MM.1S (cell line): Measurements from ENCODE around the gene SLC30A5.
"Not testable (repeated sequence)": the region's sequence is repeated elsewhere in the genome, so short reads cannot be mapped to it uniquely, and the experiment has no call there.

Experiments used
- DNase-seq: peaks from one replicate; pipeline ENCODE4 v3.0.0-alpha.2; 2015
- H2AFZ ChIP-seq: fragments of 300-600 bp; sonication (generic); 2 replicates; pipeline ENCODE4 v1.6.0; 2016; ENCODE audit warnings: antibody characterized with exemption, low read length
- H3F3A ChIP-seq: fragments of 300-600 bp; sonication (generic); 2 replicates; pipeline ENCODE4 v1.6.1; 2016; ENCODE audit warnings: mild to moderate bottlenecking, antibody characterized with exemption, low read length, moderate library complexity, mixed read lengths; ENCODE audit not compliant: insufficient read depth
- H3K27ac ChIP-seq: fragments of 300-600 bp; sonication (generic); 2 replicates; pipeline ENCODE4 v1.5.1; 2016; ENCODE audit warnings: mild to moderate bottlenecking, low read length
- H3K27me3 ChIP-seq: fragments of 300-600 bp; sonication (generic); replicated peaks from 2 replicates; pipeline ENCODE4 v1.6.0; 2016; ENCODE audit warnings: low read length; ENCODE audit not compliant: insufficient read depth
- H3K36me3 ChIP-seq: fragments of 300-600 bp; sonication (generic); replicated peaks from 2 replicates; pipeline ENCODE4 v1.6.1; 2016; ENCODE audit warnings: mild to moderate bottlenecking, low read length, mixed read lengths; ENCODE audit not compliant: insufficient read depth
- H3K4me1 ChIP-seq: fragments of 300-600 bp; sonication (generic); 2 replicates; pipeline ENCODE4 v1.6.1; 2016; ENCODE audit warnings: low read length, mixed read lengths
- H3K4me2 ChIP-seq: fragments of 300-600 bp; sonication (generic); 2 replicates; pipeline ENCODE4 v1.6.0; 2016; ENCODE audit warnings: low read depth, low read length
- H3K4me3 ChIP-seq: fragments of 300-600 bp; sonication (generic); 2 replicates; pipeline ENCODE4 v1.5.1; 2016; ENCODE audit warnings: low read length, mixed read lengths
- H3K79me2 ChIP-seq: fragments of 300-600 bp; sonication (generic); 2 replicates; pipeline ENCODE4 v1.6.1; 2016; ENCODE audit warnings: mixed run types, low read length, mixed read lengths
- H3K9ac ChIP-seq: fragments of 300-600 bp; sonication (generic); 2 replicates; pipeline ENCODE4 v1.6.1; 2016; ENCODE audit warnings: low read length, mixed read lengths
- H3K9me2 ChIP-seq: fragments of 300-600 bp; sonication (generic); replicated peaks from 2 replicates; pipeline ENCODE4 v1.6.1; 2016; ENCODE audit warnings: mild to moderate bottlenecking, low read length, mixed read lengths; ENCODE audit not compliant: insufficient read depth
- H3K9me3 ChIP-seq: fragments of 300-600 bp; sonication (generic); replicated peaks from 2 replicates; pipeline ENCODE4 v1.6.1; 2016; ENCODE audit warnings: mild to moderate bottlenecking, low read length, mixed read lengths; ENCODE audit not compliant: insufficient read depth
- H4K20me1 ChIP-seq: fragments of 300-600 bp; sonication (generic); 2 replicates; pipeline ENCODE4 v1.6.1; 2016; ENCODE audit warnings: mild to moderate bottlenecking, low read length, moderate library complexity, mixed read lengths; ENCODE audit not compliant: insufficient read depth
- EZH2 ChIP-seq: fragments of 300-600 bp; sonication (generic); optimal IDR thresholded peaks from 2 replicates; pipeline ENCODE3; 2017; ENCODE audit warnings: low read depth, mild to moderate bottlenecking, antibody characterized with exemption, low read length, mixed read lengths
- EZH2phosphoT487 ChIP-seq: fragments of 300-600 bp; sonication (generic); IDR thresholded peaks from 2 replicates; pipeline ENCODE4 v1.6.1; 2018; ENCODE audit warnings: antibody characterized with exemption, low read length
- TF ChIP-seq, protein P1 (sequence below): fragments of 300-600 bp; sonication (generic); IDR thresholded peaks from 2 replicates; pipeline ENCODE4 v1.5.1; 2016; ENCODE audit warnings: antibody characterized with exemption, low read length, mixed read lengths

Gene SLC30A5

DNA sequence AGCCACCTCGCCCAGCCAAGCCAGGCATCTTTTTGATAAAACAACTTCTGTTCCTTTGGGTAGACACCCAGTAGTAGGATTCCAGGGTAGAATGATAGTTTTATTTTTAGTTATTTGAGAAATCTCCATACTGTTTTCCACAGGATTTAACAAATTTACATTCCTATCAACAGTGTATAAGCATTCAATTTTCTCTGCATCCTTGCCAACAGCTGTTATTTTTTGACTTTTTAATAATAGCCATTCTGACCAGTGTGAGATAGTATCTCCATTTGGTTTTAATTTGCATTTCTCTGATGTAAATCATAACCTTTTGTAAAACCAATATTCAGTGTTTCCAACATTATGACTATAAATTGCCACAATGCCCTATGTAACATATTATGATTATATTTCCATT is 45.0 kb downstream of the SLC30A5 start:
- no peaks in the 10 kb centered on the region for H3K36me3 ChIP-seq
- H3K4me1 ChIP-seq: no peaks in the 10 kb centered on the region
- no peaks in the 10 kb centered on the region for H3K27me3 ChIP-seq
- H3F3A ChIP-seq: no peaks in the 10 kb centered on the region
- H4K20me1 ChIP-seq: no peaks in the 10 kb centered on the region
- H3K9me2 ChIP-seq: no peaks in the 10 kb centered on the region
- H3K9me3 ChIP-seq: no peaks in the 10 kb centered on the region
- no peak for TF ChIP-seq EZH2phosphoT487
- no peak overlapping the region for H3K27ac ChIP-seq
- H3K4me2 ChIP-seq: no peak overlapping the region
- DNase-seq: no peak
- H3K9ac ChIP-seq: no peak overlapping the region
- no peak overlapping the region for H2AFZ ChIP-seq
- H3K79me2 ChIP-seq: no peaks in the 10 kb centered on the region
- H3K4me3 ChIP-seq: no peak overlapping the region

DNA sequence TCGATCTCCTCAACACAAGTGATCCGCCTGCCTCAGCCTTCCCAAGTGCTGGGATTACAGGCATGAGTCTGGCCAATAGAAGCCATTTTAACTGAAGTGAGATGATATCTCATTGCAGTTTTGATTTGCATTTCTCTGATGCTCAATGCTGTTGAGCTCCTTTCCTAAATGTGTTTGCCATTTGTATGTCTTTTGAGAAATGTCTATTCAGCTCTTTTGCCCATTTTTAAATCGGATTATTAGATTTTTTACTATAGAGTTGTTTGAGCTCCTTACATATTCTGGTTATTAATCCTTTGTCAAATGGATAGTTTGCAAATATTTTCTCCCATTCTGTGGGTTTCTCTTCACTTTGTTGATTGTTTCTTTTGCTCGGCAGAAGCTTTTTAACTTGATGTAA is 46.4 kb downstream of the SLC30A5 start:
- H3K27ac ChIP-seq, H3K4me2 ChIP-seq, H3K27me3 ChIP-seq, H3K36me3 ChIP-seq, H2AFZ ChIP-seq, H3K4me1 ChIP-seq, H3K9me2 ChIP-seq, H3K79me2 ChIP-seq, H4K20me1 ChIP-seq, DNase-seq, H3K9ac ChIP-seq, H3K9me3 ChIP-seq, H3F3A ChIP-seq, H3K4me3 ChIP-seq: not testable (repeated sequence)

DNA sequence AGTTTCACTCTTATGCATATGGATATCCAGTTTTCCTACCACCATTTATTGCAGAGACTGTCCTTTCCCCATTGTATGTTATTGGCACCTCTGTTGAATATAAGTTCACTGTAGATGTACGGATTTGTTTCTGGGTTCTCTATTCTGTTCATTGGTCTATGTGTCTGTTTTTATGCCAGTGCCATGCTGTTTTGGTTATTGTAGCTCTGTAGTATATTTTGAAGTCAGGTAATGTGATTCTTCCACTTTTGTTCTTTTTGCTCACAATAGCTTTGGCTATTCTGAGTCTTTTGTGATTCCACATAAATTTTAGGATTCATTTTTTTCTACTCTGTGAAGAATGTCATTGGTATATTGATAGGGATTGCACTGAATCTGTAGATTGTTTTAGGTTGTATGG is 47.0 kb downstream of the SLC30A5 start:
- Histone ChIP-seq H3K4me2 (no peak overlapping the region), H2AFZ (no peak overlapping the region), H3F3A (no peaks in the 10 kb centered on the region), H3K4me1 (no peaks in the 10 kb centered on the region), H3K4me3 (no peak overlapping the region), H3K9me2 (no peaks in the 10 kb centered on the region), H3K79me2 (no peaks in the 10 kb centered on the region), H3K9ac (no peak overlapping the region), H3K27me3 (no peaks in the 10 kb centered on the region), H3K36me3 (no peaks in the 10 kb centered on the region), H3K9me3 (no peaks in the 10 kb centered on the region), H3K27ac (no peak overlapping the region), H4K20me1 (no peaks in the 10 kb centered on the region)
- TF ChIP-seq EZH2phosphoT487 (no peak), EZH2 (no peak)
- TF ChIP-seq, protein P1, sequence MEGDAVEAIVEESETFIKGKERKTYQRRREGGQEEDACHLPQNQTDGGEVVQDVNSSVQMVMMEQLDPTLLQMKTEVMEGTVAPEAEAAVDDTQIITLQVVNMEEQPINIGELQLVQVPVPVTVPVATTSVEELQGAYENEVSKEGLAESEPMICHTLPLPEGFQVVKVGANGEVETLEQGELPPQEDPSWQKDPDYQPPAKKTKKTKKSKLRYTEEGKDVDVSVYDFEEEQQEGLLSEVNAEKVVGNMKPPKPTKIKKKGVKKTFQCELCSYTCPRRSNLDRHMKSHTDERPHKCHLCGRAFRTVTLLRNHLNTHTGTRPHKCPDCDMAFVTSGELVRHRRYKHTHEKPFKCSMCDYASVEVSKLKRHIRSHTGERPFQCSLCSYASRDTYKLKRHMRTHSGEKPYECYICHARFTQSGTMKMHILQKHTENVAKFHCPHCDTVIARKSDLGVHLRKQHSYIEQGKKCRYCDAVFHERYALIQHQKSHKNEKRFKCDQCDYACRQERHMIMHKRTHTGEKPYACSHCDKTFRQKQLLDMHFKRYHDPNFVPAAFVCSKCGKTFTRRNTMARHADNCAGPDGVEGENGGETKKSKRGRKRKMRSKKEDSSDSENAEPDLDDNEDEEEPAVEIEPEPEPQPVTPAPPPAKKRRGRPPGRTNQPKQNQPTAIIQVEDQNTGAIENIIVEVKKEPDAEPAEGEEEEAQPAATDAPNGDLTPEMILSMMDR: no peak
- DNase-seq: no peak

DNA sequence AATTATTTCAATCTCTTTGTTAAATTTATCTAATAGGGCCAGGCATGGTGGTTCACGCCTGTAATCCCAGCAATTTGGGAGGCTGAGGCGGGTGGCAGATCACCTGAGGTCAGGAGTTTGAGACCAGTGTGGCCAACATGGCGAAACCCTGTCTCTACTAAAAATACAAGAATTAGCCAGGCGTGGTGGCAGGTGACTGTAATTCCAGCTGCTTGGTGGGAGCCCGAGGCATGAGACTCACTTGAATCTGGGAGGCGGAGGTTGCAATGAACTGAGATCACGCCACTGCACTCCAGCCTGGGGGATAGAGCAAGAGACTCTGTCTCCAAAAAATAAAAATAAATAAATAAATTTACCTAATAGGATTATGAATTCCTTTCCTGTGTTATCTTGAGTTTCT is 54.8 kb downstream of the SLC30A5 start:
- not testable (repeated sequence) for H3K4me3 ChIP-seq, DNase-seq, H3K36me3 ChIP-seq, H3K9ac ChIP-seq, H3K79me2 ChIP-seq, H3K4me1 ChIP-seq, H3K27me3 ChIP-seq, H3K4me2 ChIP-seq, H2AFZ ChIP-seq, H3F3A ChIP-seq, H3K27ac ChIP-seq, H3K9me2 ChIP-seq, H3K9me3 ChIP-seq, H4K20me1 ChIP-seq

DNA sequence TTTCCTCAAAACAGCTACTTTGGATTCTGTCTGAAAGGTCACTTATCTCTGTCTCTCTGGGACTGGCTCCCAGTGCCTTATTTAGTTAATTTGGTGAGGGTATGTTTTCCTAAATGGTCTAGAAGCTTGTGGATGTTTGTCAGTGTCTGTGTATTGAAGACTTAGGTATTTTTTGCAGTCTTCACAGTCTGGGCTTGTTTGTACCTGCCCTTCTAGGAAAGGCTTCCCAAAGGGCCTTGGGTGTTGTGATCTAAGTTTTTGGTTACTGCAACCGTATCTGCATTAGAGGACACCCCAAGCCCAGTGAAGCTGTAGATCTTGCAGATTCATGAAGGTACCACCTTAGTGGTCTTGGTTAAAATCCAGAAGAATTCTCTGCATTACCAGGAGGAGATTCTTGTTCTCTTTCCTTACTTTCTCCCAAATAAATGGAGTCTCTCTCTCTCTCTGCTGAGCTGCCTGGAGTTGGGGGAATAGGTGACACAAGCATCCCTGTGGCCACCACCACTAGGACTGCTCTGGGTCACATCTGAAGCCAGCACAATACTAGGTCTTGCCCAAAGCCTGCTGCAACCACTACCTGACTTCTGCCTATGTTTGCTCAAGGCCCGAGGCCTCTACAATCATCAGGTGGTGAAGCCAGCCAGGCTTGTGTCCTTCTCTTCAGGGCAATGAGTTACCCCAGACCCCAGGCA is 55.3 kb downstream of the SLC30A5 start:
- Histone ChIP-seq H4K20me1 (no peaks in the 10 kb centered on the region), H3K9ac (no peak overlapping the region), H3K27ac (no peak overlapping the region), H3K79me2 (no peaks in the 10 kb centered on the region), H3K4me1 (no peaks in the 10 kb centered on the region), H3K4me2 (no peak overlapping the region), H3K27me3 (no peaks in the 10 kb centered on the region), H3F3A (no peaks in the 10 kb centered on the region), H2AFZ (no peak overlapping the region), H3K9me3 (no peaks in the 10 kb centered on the region), H3K4me3 (no peak overlapping the region), H3K9me2 (no peaks in the 10 kb centered on the region), H3K36me3 (no peaks in the 10 kb centered on the region)
- no peak for DNase-seq
- TF ChIP-seq, protein P1: no peak
- TF ChIP-seq EZH2phosphoT487 (no peak), EZH2 (no peak)
